C1 segment of cervical spinal cord (tissue), 14 donors: ENCODE measurements around the gene RASL10A.
A peak's percentile ranks its signal among the peaks of the same experiment; 100 is the strongest.

Source experiments
- DNase-seq, 14 donors: peaks; one replicate each; lab custom pipeline; 2025; lab: John Stamatoyannopoulos, UW

Gene RASL10A

GRCh38 chr22:29339381-29340235 is 24.1 kb upstream of the RASL10A start:
- peak in 1 of 14 donors; percentile 51 for DNase-seq

GRCh38 chr22:29338398-29338797 is 22.9 kb upstream of the RASL10A start:
- DNase-seq, result no peak

- DNase-seq, result no peak
Measured at GRCh38 chr22:29337631-29338284, 22.3 kb upstream of the RASL10A start.

GRCh38 chr22:29336751-29337490 is 21.4 kb upstream of the RASL10A start:
- DNase-seq, result peak in 2 of 14 donors; percentile 25 to 79

GRCh38 chr22:29335656-29336055 is 20.2 kb upstream of the RASL10A start:
- DNase-seq, result no peak

- DNase-seq, result peak in 1 of 14 donors; percentile 75
Measured at GRCh38 chr22:29334696-29335344, 19.3 kb upstream of the RASL10A start.

GRCh38 chr22:29334148-29334547 is 18.7 kb upstream of the RASL10A start:
- DNase-seq, result no peak

- no peak for DNase-seq
Measured at GRCh38 chr22:29332886-29333496, 17.5 kb upstream of the RASL10A start.

GRCh38 chr22:29331658-29332300 is 16.3 kb upstream of the RASL10A start:
- peak in 1 of 14 donors; percentile 34 for DNase-seq

- peak in 1 of 14 donors; percentile 56 for DNase-seq
Measured at GRCh38 chr22:29331213-29331612, 15.7 kb upstream of the RASL10A start.

GRCh38 chr22:29330753-29331152 is 15.3 kb upstream of the RASL10A start:
- peak in 2 of 14 donors; percentile 30 to 70 for DNase-seq

GRCh38 chr22:29330291-29330690 is 14.8 kb upstream of the RASL10A start:
- DNase-seq, result no peak

GRCh38 chr22:29329581-29329980 is 14.1 kb upstream of the RASL10A start:
- DNase-seq, result no peak

GRCh38 chr22:29328566-29329500 is 13.3 kb upstream of the RASL10A start:
- DNase-seq, result peak in 1 of 14 donors; percentile 28

GRCh38 chr22:29328055-29328454 is 12.6 kb upstream of the RASL10A start:
- DNase-seq, result no peak

- no peak for DNase-seq
Measured at GRCh38 chr22:29327089-29327764, 11.7 kb upstream of the RASL10A start.

GRCh38 chr22:29326481-29326880 is 11.0 kb upstream of the RASL10A start:
- no peak for DNase-seq

- DNase-seq, result peak in 1 of 14 donors; percentile 32
Measured at GRCh38 chr22:29325785-29326315, 10.4 kb upstream of the RASL10A start.

GRCh38 chr22:29325356-29325755 is 9.9 kb upstream of the RASL10A start:
- no peak for DNase-seq
